NCI-H774 (cell line): ENCODE measurements around the gene LMAN2.
"Not testable (repeated sequence)": the region's sequence is repeated elsewhere in the genome, so short reads cannot be mapped to it uniquely, and the experiment has no call there.

Experiments
- DNase-seq: peaks from one replicate; lab custom pipeline; 2025; lab: John Stamatoyannopoulos, UW

The LMAN2 gene

GRCh38 chr5:177364159-177364962, 12.9 kb upstream of the LMAN2 start:
- DNase-seq, result no peak

GRCh38 chr5:177363565-177363964, 12.1 kb upstream of the LMAN2 start:
- DNase-seq, result no peak

- peak; percentile 46 for DNase-seq
Measured at GRCh38 chr5:177362610-177363507, 11.4 kb upstream of the LMAN2 start.

- no peak for DNase-seq
Measured at GRCh38 chr5:177362292-177362609, 10.8 kb upstream of the LMAN2 start.

GRCh38 chr5:177361418-177362291, 10.2 kb upstream of the LMAN2 start:
- DNase-seq, result no peak

GRCh38 chr5:177360740-177361139, 9.3 kb upstream of the LMAN2 start:
- not testable (repeated sequence) for DNase-seq

- no peak for DNase-seq
Measured at GRCh38 chr5:177359860-177360259, 8.4 kb upstream of the LMAN2 start.

GRCh38 chr5:177359451-177359851, 8.0 kb upstream of the LMAN2 start:
- DNase-seq, result no peak

- no peak for DNase-seq
Measured at GRCh38 chr5:177358370-177358819, 6.9 kb upstream of the LMAN2 start.

GRCh38 chr5:177357459-177358351, 6.2 kb upstream of the LMAN2 start, which contains the start of gene RGS14:
Gene RGS14, plus strand, starts transcription at chr5:177357924. Its CDS starts 101 bp downstream, at chr5:177358025.
- DNase-seq, result peak; percentile 34

- no peak for DNase-seq
Measured at GRCh38 chr5:177357146-177357458, 5.6 kb upstream of the LMAN2 start.

- no peak for DNase-seq
Measured at GRCh38 chr5:177356746-177357145, 5.3 kb upstream of the LMAN2 start.

- DNase-seq, result no peak
Measured at GRCh38 chr5:177355868-177356168, 4.3 kb upstream of the LMAN2 start.

GRCh38 chr5:177355162-177355867, 3.8 kb upstream of the LMAN2 start:
- no peak for DNase-seq

- DNase-seq, result no peak
Measured at GRCh38 chr5:177354711-177355110, 3.2 kb upstream of the LMAN2 start.

GRCh38 chr5:177354256-177354655, 2.8 kb upstream of the LMAN2 start:
- no peak for DNase-seq

GRCh38 chr5:177353093-177353492, 1.6 kb upstream of the LMAN2 start:
- no peak for DNase-seq

GRCh38 chr5:177350776-177351391, 584 bp downstream of the LMAN2 start:
- no peak for DNase-seq

GRCh38 chr5:177349762-177350161, 1.7 kb downstream of the LMAN2 start:
- no peak for DNase-seq

GRCh38 chr5:177349362-177349647, 2.2 kb downstream of the LMAN2 start:
- no peak for DNase-seq

GRCh38 chr5:177347699-177348098, 3.8 kb downstream of the LMAN2 start:
- DNase-seq, result no peak
